SK-N-MC (cell line): Measurements from ENCODE around the gene UBL4B.
"Not testable (repeated sequence)": the region's sequence is repeated elsewhere in the genome, so short reads cannot be mapped to it uniquely, and the experiment has no call there.

ENCODE experiments used
- DNase-seq: peaks from one replicate; pipeline ENCODE4 v3.0.0-alpha.2; 2011; ENCODE audit warnings: low read depth, low spot score
- H3K27ac ChIP-seq: fragments of 200-600 bp; sonication (generic); 2 replicates; pipeline ENCODE4 v1.5.1; 2016; ENCODE audit warnings: mixed run types
- H3K36me3 ChIP-seq: fragments of 200-600 bp; sonication (generic); 2 replicates; pipeline ENCODE4 v1.6.1; 2017; ENCODE audit warnings: antibody characterized with exemption, low read length, mixed read lengths; ENCODE audit not compliant: insufficient read depth
- H3K4me3 ChIP-seq: fragments of 200-600 bp; sonication (generic); 2 replicates; pipeline ENCODE4 v1.5.1; 2016
- H3K9ac ChIP-seq: fragments of 200-600 bp; sonication (generic); 2 replicates; pipeline ENCODE4 v1.8.0; 2017; ENCODE audit warnings: mixed run types, mixed read lengths; ENCODE audit not compliant: insufficient read length
- H3K9me3 ChIP-seq: fragments of 200-600 bp; sonication (generic); 2 replicates; pipeline ENCODE4 v1.6.1; 2017; ENCODE audit warnings: low read depth, mild to moderate bottlenecking, antibody characterized with exemption, low read length, moderate library complexity, mixed read lengths
- EZH2 ChIP-seq: fragments of 200-600 bp; sonication (generic); IDR thresholded peaks from one replicate; pipeline ENCODE4 v1.6.1; 2017; ENCODE audit warnings: antibody characterized with exemption
- FOXP2 ChIP-seq: optimal IDR thresholded peaks from 2 replicates; pipeline ENCODE3; 2011; ENCODE audit warnings: mild to moderate bottlenecking, moderate library complexity; ENCODE audit not compliant: insufficient read depth; ENCODE audit errors: extremely low read length, control extremely low read depth
- POLR2AphosphoS5 ChIP-seq: IDR thresholded peaks from 2 replicates; pipeline ENCODE4 v1.6.1; 2012; ENCODE audit warnings: mild to moderate bottlenecking, low read depth, low read length, borderline replicate concordance

UBL4B gene

GRCh38 chr1:110068646-110069403 is 43.4 kb upstream of the UBL4B start:
- no peak for TF ChIP-seq EZH2
- no peak for TF ChIP-seq POLR2AphosphoS5
- H3K9me3 ChIP-seq = no peaks in the 10 kb centered on the region
- no peak for DNase-seq
- peak overlapping the region; percentile 96 for H3K9ac ChIP-seq
- H3K4me3 ChIP-seq = peak overlapping the region; percentile 97
- peaks cover 30% of the 10 kb centered on the region; the same call in 1 of the 2 replicates for H3K36me3 ChIP-seq
- no peak overlapping the region; the same call in 1 of the 2 replicates for H3K27ac ChIP-seq

GRCh38 chr1:110069404-110070281 is 42.6 kb upstream of the UBL4B start:
- no peaks in the 10 kb centered on the region for H3K9me3 ChIP-seq
- peak overlapping the region; percentile 55; the same call in 1 of the 2 replicates for H3K27ac ChIP-seq
- peak overlapping the region; percentile 96 for H3K9ac ChIP-seq
- no peak for DNase-seq
- peak overlapping the region; percentile 97 for H3K4me3 ChIP-seq
- H3K36me3 ChIP-seq = peaks cover 24% of the 10 kb centered on the region; the same call in 1 of the 2 replicates
- TF ChIP-seq POLR2AphosphoS5 = no peak
- TF ChIP-seq EZH2 = no peak
- no peak for TF ChIP-seq FOXP2

- no peak for DNase-seq
- Histone ChIP-seq H3K4me3 (peak overlapping the region; percentile 97), H3K27ac (peak overlapping the region; percentile 55; the same call in 1 of the 2 replicates), H3K9me3 (no peaks in the 10 kb centered on the region), H3K9ac (peak overlapping the region; percentile 96), H3K36me3 (peaks cover 24% of the 10 kb centered on the region; the same call in 1 of the 2 replicates)
- TF ChIP-seq POLR2AphosphoS5 = no peak
- TF ChIP-seq FOXP2 = no peak
Observed at GRCh38 chr1:110070282-110070669, 42.0 kb upstream of the UBL4B start.

- no peak for TF ChIP-seq EZH2
- TF ChIP-seq FOXP2 = no peak
- no peak for TF ChIP-seq POLR2AphosphoS5
- H3K4me3 ChIP-seq = peak within 1 kb of the TSS; percentile 97
Observed at GRCh38 chr1:110070671-110071242, 41.5 kb upstream of the UBL4B start, which contains the start of gene ALX3. TSS of gene ALX3 (minus strand) at chr1:110070672. CDS start at chr1:110070612, 60 bp downstream.

GRCh38 chr1:110074166-110074565 is 38.1 kb upstream of the UBL4B start:
- TF ChIP-seq FOXP2 (no peak), POLR2AphosphoS5 (no peak), EZH2 (no peak)
- no peak for DNase-seq
- Histone ChIP-seq H3K9ac (no peak overlapping the region), H3K27ac (no peak overlapping the region), H3K36me3 (peaks cover 5% of the 10 kb centered on the region; the same call in 1 of the 2 replicates), H3K9me3 (no peaks in the 10 kb centered on the region), H3K4me3 (no peak overlapping the region)

More at GRCh38 chr1:110070671-110071242, 41.5 kb upstream of the UBL4B start, which contains the start of gene ALX3:
- DNase-seq = no peak
- Histone ChIP-seq H3K36me3 (peaks cover 24% of the 10 kb centered on the region; the same call in 1 of the 2 replicates), H3K27ac (peak within 1 kb of the TSS; percentile 55; the same call in 1 of the 2 replicates), H3K9ac (peak within 1 kb of the TSS; percentile 96), H3K9me3 (no peaks in the 10 kb centered on the region)

GRCh38 chr1:110076789-110077500 is 35.3 kb upstream of the UBL4B start:
- H3K9me3 ChIP-seq = no peaks in the 10 kb centered on the region
- H3K4me3 ChIP-seq = no peak overlapping the region
- H3K9ac ChIP-seq = no peak overlapping the region
- no peak for DNase-seq
- H3K36me3 ChIP-seq = 0 out of 2 replicates have a peak, but pooled peaks cover 3% of the 10 kb centered on the region
- TF ChIP-seq EZH2 (no peak), POLR2AphosphoS5 (no peak), FOXP2 (no peak)
- H3K27ac ChIP-seq = no peak overlapping the region

GRCh38 chr1:110079995-110080394 is 32.2 kb upstream of the UBL4B start:
- H3K36me3 ChIP-seq, H3K9me3 ChIP-seq, H3K4me3 ChIP-seq, H3K9ac ChIP-seq, DNase-seq, H3K27ac ChIP-seq: not testable (repeated sequence)
